GM19240 (cell line): ENCODE measurements around the gene MAP6.

Experiments used
- DNase-seq: peaks from one replicate; pipeline ENCODE4 v3.0.0; 2011; ENCODE audit warnings: low spot score; ENCODE audit not compliant: insufficient read length

MAP6 gene

DNA sequence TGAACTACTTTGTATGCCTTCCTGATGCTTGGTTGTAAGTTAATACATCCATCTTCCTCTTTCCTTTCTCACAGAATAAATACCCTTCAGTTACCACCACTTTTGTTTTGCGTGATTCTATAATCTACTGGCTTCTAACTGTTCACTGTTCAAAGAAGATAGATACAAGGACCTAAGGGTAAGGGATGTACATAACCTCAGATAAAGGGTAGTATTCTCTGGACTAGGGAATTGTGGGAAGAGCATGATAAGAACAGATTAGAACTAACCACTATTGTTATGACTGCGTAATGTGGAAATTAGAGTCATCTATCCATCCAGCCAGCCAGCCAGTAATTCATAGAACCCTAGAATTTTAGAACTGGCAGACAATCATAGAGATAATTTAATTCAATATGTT, 36.4 kb downstream of the MAP6 start:
- no peak for DNase-seq

DNA sequence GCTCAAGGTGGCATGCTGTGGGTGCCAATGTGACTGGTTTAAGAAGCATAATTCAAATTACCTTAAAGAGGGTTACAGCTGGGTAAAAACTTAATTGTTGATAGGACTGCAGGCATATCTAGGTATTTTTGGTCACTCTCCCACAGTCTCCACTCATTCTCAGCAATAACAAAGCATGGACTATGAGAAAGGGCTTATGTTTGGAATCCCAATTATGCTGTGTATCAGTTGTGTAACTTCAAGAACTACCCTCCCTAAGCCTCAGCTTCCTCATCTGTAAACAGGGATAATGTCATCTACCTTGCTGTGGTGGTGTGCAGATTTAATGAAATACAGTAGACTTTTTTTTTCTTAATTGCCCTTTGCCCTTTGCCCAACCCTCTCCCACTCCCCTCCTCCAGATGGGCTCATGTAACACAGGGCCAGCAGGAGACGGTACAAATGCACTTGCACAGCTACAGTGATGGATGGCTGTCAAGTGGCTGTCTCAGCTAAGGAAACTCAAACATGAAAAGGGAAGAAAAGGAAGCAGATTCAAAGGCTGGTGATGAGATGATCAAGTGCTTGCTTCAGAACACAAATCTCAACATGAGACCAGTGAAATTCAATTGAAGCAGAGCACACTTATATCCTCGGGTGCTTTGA, 37.6 kb downstream of the MAP6 start:
- no peak for DNase-seq

DNA sequence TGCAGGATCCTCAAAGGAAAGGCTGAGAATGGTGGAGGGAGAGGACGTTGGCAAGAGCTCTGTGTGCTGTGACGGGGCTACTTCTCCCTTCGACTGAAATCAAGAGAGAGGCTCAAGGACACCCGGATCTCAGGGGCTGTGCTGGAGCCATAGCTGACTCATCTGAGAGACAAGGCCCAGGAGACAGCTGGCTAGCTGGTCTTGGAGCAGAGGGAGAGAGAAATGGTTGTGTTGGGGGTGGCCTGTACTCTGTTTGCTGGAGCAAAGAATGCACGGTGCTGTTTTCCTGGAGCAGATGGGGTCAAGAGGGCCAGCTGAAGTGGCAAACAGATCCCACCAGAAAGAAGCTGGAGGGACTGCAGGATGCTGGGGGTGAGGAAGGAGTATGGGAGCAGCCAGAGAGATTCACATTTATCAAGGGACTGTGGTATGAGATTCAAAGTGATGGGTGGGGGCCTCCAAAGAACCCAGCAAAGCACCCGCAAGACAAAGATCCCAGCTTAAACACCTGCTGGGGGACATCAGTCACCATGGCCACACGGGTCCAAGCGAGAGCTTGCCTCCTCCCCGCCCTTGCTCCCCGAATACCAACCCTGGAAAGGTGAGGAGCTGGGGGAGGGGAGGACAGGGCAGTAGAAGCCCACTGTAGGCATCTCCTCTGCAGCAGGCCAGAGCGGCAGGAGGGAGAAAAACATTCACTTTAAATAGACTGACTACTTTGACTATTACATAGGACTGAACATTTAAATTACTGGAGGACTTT, 40.8 kb downstream of the MAP6 start:
- no peak for DNase-seq

DNA sequence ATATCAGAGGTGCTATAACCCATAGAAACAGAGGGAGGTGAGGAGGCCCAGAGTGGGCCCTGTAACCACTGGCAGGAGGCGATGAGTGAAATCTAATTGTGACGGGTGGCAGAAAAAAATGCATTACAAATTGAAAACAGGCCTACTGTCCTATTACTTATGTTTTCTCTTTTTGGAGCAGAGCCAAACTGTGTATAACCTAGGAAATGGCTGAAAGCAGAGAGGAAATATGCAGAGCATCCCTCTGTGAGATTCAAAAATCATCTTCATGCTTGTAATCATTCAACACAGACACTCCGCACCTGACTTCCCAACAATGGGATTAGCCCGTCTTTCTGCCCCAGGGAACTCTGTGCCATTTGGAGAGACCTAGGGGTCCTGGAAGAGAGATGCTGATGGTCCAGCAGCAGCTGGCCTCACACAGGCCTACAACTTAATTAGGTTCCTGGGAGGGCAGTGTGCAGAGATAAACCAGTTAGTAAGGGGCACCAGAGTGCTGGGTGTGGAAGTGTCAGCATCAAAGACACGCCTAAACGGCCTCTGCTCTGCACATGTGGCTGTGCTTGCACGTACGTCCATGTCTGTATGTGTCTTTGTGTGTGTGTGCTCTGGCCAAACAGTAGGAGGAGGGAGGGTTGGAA, 41.8 kb downstream of the MAP6 start:
- DNase-seq: no peak

DNA sequence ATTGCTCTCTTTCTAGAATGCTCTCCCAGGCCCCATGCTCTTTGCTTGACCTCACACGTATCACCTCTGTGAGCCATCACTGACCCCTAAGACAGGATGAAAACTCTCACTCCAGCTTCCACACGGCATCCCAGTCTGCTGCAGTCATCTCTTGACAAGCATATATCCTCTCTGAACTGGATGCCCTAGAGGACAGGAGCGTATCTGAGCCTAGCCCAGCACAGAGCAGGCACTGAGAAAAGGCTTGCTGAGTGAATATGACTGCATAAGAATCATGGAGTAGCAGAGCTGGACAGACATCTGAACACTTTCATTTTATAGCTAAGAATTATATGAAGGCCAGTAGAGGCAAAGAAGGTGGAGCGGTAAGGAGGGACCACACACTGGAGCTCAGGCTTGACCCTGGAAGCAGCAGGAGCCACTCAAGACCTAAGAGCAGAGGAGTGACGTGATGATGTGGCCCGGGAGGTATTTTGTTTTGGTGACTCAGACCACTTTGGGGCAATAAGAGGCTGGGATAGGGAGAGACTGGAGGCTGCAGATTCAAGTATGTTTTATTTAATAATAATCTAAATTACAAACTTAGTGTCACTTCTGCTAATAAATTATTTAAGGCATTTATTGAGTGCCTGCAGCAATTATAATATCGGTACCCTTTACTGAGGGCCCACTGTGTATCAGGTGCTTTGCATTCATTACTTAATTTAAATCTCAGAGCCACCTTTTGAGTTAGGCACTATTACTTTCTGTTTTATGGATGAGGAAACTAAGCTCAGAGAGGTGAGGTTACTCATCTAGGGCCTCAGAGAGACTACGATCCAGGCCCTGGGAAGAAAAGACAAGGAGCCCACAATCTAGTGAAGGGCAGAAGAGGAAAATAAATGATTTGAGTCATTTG, 42.6 kb downstream of the MAP6 start:
- no peak for DNase-seq

DNA sequence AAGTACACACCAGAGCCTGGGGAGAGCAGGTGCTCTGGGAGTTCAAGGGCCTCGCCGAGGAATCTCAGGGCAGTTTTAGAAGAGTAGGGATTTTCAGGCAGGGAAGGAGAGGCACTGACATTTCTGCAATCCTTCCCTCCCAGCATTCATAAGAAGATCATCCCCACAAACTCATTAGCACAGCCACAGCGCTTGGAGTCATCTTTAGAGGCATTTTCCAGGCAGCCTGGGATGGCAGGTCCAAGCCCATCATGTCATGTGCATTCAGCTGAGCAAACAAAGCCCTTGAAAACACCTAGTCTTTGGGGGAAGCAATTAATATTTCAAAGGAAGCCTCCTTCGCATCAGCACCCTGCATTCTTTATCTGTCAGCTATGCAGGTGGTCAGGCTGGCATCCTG, 43.8 kb downstream of the MAP6 start:
- DNase-seq: no peak

DNA sequence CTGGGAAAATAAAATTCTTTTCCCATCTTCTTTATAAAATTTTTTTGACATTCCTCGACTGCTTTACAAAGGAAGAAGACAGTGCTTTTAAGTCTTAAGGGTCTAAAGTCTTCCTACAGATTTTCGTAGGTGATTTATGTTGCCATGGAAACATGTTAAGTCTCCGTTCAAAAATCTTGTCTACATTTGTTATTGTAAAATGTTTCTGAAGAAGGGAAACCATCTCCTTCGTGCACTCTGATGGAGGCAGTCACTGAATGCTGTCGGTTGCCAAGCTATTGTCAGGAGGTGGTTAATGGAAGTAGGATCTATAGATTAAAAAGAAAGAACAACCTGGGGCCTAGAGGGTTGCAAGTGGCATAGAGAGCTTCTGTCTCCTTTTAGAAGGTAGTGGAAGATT, 52.6 kb downstream of the MAP6 start:
- no peak for DNase-seq

DNA sequence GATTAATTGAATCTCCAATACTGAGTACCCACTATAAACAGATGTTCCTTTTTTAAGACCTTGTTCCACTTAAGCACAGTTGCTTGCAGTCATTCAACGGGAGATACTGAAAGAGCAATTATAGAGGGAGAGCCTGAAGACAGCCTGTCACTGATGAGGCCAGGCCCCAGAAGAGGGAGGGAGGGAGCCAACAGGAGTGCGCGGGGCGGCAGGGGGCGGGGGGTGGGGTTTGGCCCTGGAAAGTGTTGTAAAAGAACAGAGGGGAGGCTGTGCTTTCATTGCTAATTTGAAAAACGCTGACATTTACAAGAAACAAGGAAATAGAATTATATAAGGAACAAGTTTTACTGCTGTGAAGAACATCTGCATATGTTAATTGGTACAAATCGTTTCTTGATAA, 53.1 kb downstream of the MAP6 start:
- no peak for DNase-seq

DNA sequence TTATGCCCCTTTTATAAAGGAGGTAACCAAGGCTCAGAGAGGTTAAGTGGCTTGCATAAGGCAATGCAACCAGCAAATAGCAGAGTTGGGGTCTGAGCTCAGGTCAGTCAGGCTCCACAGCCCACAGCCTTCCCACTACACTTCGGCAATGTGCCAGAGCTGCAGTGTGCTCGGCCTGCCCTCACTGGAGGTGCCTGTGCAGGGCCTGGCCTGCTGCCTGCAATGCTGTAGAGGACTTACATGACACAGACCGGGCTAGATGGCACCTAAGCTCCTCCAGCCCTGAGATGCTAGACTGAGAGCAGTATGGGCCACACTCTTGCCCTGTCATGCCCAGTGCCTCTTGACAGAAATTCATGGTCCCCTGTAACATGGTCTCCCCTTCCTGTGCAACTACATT, 57.0 kb downstream of the MAP6 start:
- DNase-seq: no peak

DNA sequence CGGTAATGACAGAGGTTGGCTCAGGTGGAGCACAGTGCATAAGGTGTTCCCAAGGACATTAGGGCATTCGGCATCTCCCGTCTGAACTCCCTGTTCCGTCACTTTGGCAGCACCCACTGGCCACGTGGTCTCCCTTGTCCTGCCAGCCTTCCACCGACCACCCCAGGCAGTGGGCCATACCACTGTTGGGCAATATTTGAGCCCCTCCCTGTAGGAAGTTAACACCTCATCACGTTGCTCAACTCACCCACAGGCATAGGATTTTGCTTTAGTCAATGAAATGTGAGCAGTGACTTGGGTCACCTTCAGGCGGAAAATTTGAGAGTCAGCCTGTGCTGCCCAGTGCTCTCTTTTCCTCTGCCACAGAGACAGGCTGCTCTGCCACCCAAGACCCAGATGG, 62.7 kb downstream of the MAP6 start:
- DNase-seq: no peak

DNA sequence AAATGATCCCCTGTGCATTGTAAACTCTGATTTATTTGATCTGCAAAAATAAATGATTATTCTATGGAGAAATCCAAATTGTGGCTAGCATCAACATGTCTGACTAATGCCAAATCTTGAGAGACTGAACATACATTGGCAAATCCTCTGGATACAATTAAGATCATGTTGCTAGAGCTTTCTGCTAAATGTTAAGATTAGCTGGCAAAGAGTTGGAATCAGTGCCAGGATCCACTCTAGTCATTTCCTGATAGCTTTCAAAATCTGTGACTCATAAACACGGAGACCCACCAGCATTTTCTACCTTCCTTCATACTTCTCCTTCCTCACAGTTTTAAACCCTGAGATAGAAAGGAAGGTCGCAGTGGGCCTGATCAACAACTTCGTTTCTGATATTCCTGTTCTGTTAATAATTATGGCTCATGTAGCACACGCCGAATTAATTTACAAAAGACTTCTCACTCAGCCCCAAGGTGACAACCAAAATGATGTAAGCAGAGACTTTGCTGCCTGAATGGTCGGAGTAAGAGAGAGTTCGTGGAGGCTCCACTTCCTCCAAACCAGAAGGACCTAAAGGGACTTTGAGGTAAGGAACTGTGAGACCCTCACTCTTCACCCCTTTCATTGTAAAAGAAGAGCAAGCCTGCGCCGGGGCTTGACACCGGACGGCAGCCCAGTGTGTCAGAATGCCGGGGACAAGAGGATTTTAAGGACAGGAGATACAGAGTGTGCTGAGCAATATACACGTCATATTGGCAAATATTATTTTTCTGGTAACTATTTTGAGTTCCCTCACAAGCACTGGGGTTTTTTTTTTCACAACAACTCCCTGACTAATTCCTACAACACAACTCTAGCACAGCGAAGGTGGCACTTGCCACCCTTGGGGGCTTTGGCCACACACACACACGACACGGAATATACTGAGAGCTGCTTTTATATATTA, 64.8 kb downstream of the MAP6 start:
- DNase-seq: no peak

DNA sequence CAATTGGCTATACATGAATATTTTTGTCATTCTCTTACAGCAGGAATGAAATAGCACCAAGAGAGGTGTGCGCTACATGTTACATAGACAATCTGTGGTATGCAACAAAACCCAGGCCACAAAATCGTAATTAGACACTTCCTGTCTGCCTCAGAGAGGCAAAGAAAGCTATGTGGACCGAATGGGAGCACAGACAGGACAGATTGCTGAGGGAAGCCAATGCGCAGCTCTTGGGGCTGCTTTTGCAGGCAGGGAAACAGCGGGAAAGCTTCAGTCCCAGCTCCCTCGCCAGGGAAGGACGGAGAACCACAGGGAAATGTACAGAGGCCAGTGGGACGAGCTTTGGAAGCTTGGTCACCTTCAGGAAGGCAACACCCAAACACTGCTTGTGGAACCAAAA, 65.9 kb downstream of the MAP6 start:
- DNase-seq: no peak

DNA sequence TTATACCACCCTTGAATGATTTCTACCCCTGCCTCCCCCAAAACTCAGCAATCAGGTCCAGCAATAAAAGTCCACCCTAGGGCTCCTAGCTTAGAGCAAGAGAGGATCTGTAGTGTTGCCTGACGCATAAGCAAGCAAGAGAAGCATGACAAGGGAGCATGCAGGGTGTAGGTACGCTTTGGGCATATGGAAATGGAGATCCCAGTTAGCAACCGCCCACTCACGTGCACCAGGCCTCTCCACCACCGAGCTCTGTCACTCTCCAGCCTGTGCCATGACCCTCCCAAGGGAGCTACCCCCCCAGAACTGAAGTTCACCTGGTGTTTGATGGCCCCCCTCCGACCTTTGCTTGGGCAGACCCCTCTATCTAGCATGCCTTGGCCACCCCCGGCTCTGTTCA, 67.3 kb downstream of the MAP6 start:
- DNase-seq: no peak

DNA sequence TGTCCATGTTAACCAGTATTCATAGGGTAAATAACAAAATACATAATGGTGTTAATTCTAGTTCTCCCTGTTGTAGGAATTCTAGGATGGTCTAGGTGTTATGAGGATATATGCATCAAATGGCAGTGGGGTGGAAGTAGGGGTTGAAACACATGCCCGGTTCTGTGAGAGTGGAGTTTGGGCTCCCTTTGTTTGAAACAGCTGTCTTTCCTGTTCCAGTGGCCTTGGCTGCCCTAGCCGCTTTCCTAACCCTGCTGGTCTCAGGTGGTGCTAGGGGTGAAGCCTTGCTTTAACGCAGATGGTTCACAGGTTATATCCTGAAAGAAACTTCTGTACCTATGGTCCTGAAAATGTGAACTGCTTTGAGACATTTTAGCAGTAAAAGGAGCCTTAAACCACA, 68.5 kb downstream of the MAP6 start:
- DNase-seq: no peak

DNA sequence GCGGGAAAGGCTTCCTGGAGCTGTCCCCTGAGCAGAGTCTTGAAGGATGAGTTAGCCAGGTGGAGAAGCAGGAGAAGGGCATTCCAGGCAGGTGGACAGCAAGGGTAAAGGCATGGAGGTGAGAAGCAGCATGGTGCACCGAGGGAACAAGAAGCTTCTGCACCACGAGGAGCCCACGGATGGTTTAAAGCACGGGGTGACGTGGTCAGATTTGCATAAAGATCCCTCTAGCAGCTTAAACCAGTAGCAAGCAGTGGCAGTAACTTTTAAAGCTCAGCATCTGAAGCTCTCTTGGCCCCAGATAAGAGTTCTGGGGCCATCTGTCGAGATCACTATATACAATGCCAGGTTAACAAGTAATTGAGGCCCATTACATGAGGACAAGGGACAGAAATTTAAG, 69.9 kb downstream of the MAP6 start:
- no peak for DNase-seq

DNA sequence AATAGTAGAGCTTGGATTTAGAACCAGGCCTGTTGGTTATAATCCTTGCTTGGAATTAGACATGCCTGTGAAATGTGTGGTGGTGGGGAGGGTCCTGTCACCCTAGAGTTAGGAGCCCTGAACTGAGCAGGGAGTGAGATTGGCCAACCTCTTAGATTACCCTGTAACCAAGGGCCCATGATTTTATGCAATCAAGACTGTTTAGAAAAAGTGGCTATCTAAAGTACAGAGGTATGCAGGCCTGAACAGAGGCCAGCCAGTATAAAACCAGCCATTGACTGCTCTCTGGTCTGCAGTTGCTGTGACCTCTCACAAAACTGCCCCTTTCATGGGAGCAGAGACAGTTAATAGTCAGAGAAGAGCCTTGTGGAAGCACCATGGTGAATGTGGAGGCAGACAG, 70.6 kb downstream of the MAP6 start:
- no peak for DNase-seq

DNA sequence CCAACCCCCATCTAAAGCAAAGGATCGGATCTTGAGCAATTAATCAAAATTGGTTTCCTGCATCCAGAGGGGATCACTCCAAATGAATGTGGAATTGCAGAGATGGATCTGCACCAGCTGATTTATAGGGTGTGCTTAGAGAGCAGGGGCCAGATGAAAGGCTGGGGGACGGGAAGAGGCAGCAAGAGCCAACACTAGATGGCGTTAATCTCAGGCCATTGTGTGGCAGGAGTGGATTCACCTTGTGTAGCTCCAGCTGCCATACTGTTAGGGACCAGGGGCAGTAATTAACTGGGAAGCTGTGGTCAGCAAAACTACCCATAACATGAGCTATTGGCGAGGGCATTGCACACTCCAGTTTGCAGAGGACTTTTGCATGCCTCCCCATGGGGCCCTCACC, 71.2 kb downstream of the MAP6 start:
- peak; percentile 45 for DNase-seq

DNA sequence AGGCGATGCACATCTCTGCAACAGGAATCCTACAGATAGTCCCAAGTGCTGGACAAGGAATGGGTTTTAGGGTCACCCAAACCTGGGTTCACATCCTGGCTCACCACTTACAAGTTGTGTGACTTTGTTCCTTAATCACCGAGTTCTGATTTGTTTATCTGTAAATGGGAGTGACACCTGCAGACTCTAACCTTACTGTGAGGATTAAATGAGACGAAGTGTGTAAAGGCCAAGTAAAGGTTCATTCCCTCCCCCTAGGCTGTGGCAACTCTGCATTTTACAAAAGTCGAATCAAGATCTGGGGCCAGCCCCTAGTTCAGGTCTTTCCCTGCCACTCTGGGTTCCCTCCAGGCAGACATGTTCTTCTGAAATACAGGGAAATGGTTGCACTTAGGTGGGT, 71.9 kb downstream of the MAP6 start:
- DNase-seq: no peak

DNA sequence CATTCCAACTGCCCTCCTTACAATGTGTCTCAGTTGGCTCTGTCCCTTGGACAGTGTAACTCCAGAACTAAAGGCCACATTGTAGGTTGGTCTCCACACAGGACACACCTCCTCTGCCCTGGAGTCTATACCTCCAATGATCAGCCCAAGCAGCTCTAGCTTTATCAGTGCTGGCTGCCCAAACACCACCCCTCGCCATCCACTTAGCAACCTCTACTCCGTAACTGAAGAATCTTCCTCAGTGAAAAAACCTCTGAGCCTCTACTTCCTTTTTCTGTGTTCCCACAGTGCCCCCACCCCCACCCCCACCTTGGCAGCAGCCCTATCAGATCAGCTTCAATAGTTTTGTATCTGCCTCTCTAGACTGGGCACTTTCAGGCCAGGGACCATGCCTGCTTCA, 73.4 kb downstream of the MAP6 start:
- no peak for DNase-seq

DNA sequence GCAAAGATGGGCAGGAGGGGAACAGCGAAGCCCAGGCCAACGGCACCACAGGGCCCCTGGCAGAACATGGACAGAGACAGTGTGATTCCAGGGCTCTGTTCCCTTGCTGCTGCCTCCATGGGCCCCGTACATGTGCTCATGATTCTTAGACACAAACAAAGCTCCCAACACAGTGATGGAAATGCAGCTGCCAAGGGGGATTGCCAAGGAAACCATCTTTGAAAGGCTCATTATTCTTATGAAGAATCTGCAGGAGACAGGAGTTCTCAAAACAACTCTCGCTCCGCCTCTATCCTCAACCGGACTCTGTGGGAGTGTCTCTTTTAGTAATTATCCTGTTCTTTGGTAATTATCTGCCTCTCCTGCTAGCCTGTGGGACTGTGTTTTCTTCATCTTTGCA, 74.6 kb downstream of the MAP6 start:
- DNase-seq: no peak
